ENCODE results near the gene ATP8B4. TPM values are rescaled to one million over a fixed set of nuclear protein-coding genes. Genes with fewer than 3 reads are reported as not detected.

ATP8B4 gene
- total and polyA plus RNA-seq, 2 donors (not counting 1 experiment from before 2014, with no cell fraction given), result 0.42 TPM; not detected in 1

DNA sequence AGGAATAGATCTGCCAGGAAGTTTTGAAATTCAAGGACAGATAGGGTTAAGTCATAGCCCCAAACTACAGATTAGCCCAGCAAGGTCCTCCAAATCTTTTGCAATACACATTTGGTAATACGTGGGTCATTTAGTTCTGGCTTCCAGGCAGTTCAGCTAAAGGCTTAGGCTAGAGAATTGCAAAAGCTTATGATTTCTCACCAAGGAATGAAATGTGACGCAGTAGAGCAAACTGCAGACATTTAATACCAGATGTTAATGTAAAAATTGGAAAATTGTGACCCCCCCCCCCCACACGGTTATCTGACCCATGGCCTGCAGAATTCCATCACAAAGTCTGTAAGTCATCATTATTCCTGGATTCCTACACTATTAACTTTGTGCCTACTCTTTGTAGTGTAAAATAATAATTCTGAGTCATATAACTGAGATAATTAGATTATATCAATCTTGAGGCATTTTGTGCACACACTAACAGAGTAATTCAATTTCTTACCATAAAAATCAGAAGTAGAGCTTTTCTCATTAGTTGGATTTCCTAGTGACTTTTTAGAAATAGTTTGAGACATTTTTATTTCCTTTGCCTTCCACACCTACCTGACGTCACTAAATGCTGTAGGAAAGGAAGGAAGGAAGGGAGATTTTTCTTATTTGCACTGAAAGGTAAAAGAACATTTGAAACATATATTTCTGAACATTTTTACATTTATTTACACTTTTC is 263.0 kb downstream of the ATP8B4 start:
- H3K9me3 Mint-ChIP-seq (ENCODE audit: insufficient read depth), result no peaks in the 10 kb centered on the region
- TF ChIP-seq EZH2 (IDR thresholded peaks at IDR 0.05; ENCODE audit: borderline replicate concordance, insufficient read depth, low read depth, low read length, poor library complexity, severe bottlenecking), result no peak
- no peak for TF ChIP-seq CTCF (IDR thresholded peaks at IDR 0.05)

GRCh38 chr15:49852756-49853155 is 266.3 kb downstream of the ATP8B4 start:
- 77% methylated on average over 2 of the region's 2 CpGs for WGBS (ENCODE audit: insufficient coverage)
- ChIA-PET POLR2A (no interaction called here), CTCF (no interaction called here)
- DNase-seq, result no peak
- Histone ChIP-seq H3K36me3 (replicated peaks in 1 of 2; ENCODE audit: control extremely low read depth in 1 of 2, control insufficient read depth in 1 of 2, extremely low read depth in 1 of 2, insufficient read depth in 2 of 2, low read length in 1 of 2) (no peaks in the 10 kb centered on the region), H3K9me3 (ENCODE audit: control extremely low read depth in 1 of 3, control insufficient read depth in 2 of 3, insufficient read depth in 1 of 3, low read length in 2 of 3) (peaks cover 0 to 1% (median 0%) of the 10 kb centered on the region in 3 donors), H3K27me3 (replicated peaks in 1 of 4; ENCODE audit: control extremely low read depth in 1 of 4, control insufficient read depth in 3 of 4, insufficient read depth in 4 of 4, low read length in 3 of 4) (no peaks in the 10 kb centered on the region), H3K4me2 (replicated peaks; ENCODE audit: low read depth, low read length, poor library complexity, severe bottlenecking) (no peak overlapping the region), H2AFZ (ENCODE audit: insufficient read depth, low read depth, low read length, poor library complexity, severe bottlenecking) (no peak overlapping the region), H3K4me3 (ENCODE audit: control extremely low read depth in 1 of 5, extremely low read depth in 1 of 5, insufficient read depth in 1 of 5, low read depth in 2 of 5, low read length in 4 of 5) (no peak overlapping the region), H3K79me2 (ENCODE audit: control insufficient read depth, insufficient read depth, low read length) (no peaks in the 10 kb centered on the region), H3K9ac (ENCODE audit: low read length) (no peak overlapping the region), H3K27ac (ENCODE audit: low read length in 2 of 2) (no peak overlapping the region), H4K20me1 (ENCODE audit: control insufficient read depth, insufficient read depth, low read length, poor library complexity, severe bottlenecking) (no peaks in the 10 kb centered on the region), H3K4me1 (ENCODE audit: control insufficient read depth in 2 of 2, insufficient read depth in 2 of 2, low read length in 2 of 2) (no peaks in the 10 kb centered on the region)
- no peak overlapping the region for H3K27ac Mint-ChIP-seq
- H3K9me3 Mint-ChIP-seq (ENCODE audit: insufficient read depth), result peaks cover 8% of the 10 kb centered on the region
- H3K4me3 Mint-ChIP-seq, result no peak overlapping the region
- no peak for ATAC-seq (ENCODE audit: low read depth)
- H3K27me3 Mint-ChIP-seq, result no peaks in the 10 kb centered on the region
- no peak for TF ChIP-seq EZH2 (IDR thresholded peaks at IDR 0.05; ENCODE audit: borderline replicate concordance, insufficient read depth, low read depth, low read length, poor library complexity, severe bottlenecking)
- no peak for TF ChIP-seq CTCF (IDR thresholded peaks at IDR 0.05)
- no peaks in the 10 kb centered on the region for H3K4me1 Mint-ChIP-seq
- intact Hi-C loops (cut with micrococcal nuclease), result no loop called here

More for the DNA sequence above, 263.0 kb downstream of the ATP8B4 start:
- Histone ChIP-seq H3K4me1 (ENCODE audit: control insufficient read depth in 2 of 2, insufficient read depth in 2 of 2, low read length in 2 of 2) (no peaks in the 10 kb centered on the region), H4K20me1 (ENCODE audit: control insufficient read depth, insufficient read depth, low read length, poor library complexity, severe bottlenecking) (no peaks in the 10 kb centered on the region), H3K4me3 (ENCODE audit: control extremely low read depth in 1 of 5, extremely low read depth in 1 of 5, insufficient read depth in 1 of 5, low read depth in 2 of 5, low read length in 4 of 5) (no peak overlapping the region), H3K9me3 (ENCODE audit: control extremely low read depth in 1 of 3, control insufficient read depth in 2 of 3, insufficient read depth in 1 of 3, low read length in 2 of 3) (peaks cover 0 to 1% (median 0%) of the 10 kb centered on the region in 3 donors), H3K36me3 (replicated peaks in 1 of 2; ENCODE audit: control extremely low read depth in 1 of 2, control insufficient read depth in 1 of 2, extremely low read depth in 1 of 2, insufficient read depth in 2 of 2, low read length in 1 of 2) (no peaks in the 10 kb centered on the region), H3K79me2 (ENCODE audit: control insufficient read depth, insufficient read depth, low read length) (no peaks in the 10 kb centered on the region), H3K4me2 (replicated peaks; ENCODE audit: low read depth, low read length, poor library complexity, severe bottlenecking) (no peak overlapping the region), H3K27me3 (replicated peaks in 1 of 4; ENCODE audit: control extremely low read depth in 1 of 4, control insufficient read depth in 3 of 4, insufficient read depth in 4 of 4, low read length in 3 of 4) (no peaks in the 10 kb centered on the region), H3K27ac (ENCODE audit: low read length in 2 of 2) (no peak overlapping the region), H3K9ac (ENCODE audit: low read length) (no peak overlapping the region), H2AFZ (ENCODE audit: insufficient read depth, low read depth, low read length, poor library complexity, severe bottlenecking) (no peak overlapping the region)
- no peak for DNase-seq
- ATAC-seq (ENCODE audit: low read depth), result no peak
- intact Hi-C loops (cut with micrococcal nuclease), result no loop called here
- Mint-ChIP-seq H3K27me3 (no peaks in the 10 kb centered on the region), H3K4me1 (no peaks in the 10 kb centered on the region), H3K27ac (no peak overlapping the region), H3K4me3 (no peak overlapping the region)
- ChIA-PET POLR2A (no interaction called here), CTCF (no interaction called here)
- WGBS (ENCODE audit: insufficient coverage), result 90% methylated on average over 1 of the region's 4 CpGs

All from B cell (primary cell).